ENCODE data around the gene ZNF746. TPM values are rescaled to one million over a fixed set of nuclear protein-coding genes. Genes with fewer than 3 reads are reported as not detected.

ZNF746 gene
- total and polyA plus RNA-seq, 9 of the 15 experiments (the other 6 are each of a cell fraction or from before 2014, with no cell fraction given): 1.7 to 31.6 (median 13.3) TPM

DNA sequence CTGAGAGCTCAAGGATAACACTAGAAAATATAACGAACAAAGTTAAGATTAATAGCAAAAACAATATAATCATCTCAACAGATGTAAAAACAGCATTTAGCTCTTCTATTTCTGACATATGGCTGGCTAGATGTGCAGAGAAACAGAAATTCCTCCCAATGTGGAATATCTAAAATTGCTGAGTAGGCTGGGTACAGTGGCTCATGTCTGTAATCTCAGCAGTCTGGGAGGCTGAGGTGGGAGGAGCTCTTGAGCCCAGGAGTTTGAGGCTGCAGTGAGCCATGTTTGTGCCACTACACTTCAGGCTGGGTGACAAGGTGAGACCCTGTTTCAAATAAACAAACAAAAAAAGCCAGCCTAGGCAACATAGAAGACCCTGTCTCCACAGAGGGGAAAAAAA lies 18.0 kb downstream of the ZNF746 start:
- Histone ChIP-seq H3K36me3 (ENCODE audit: control insufficient read depth, insufficient read depth, low read length) (peaks cover 74% of the 10 kb centered on the region), H3K9ac (ENCODE audit: insufficient read depth in 1 of 2, low read depth in 2 of 2, low read length in 2 of 2) (no peak overlapping the region), H3K4me2 (ENCODE audit: insufficient read depth, low read length) (no peak overlapping the region), H3K27me3 (ENCODE audit: control insufficient read depth in 2 of 2, insufficient read depth in 2 of 2, low read length in 2 of 2) (no peaks in the 10 kb centered on the region), H3K4me1 (replicated peaks in 1 of 2; ENCODE audit: control insufficient read depth in 2 of 2, insufficient read depth in 2 of 2, low read length in 2 of 2) (no peaks in the 10 kb centered on the region; a peak in 1 of 5 replicates), H4K20me1 (replicated peaks; ENCODE audit: control insufficient read depth, insufficient read depth, low read length) (no peaks in the 10 kb centered on the region), H3K4me3 (no peak overlapping the region), H3K27ac (ENCODE audit: extremely low read depth, low read depth, low read length) (no peak overlapping the region), H2AFZ (ENCODE audit: low read depth, low read length) (no peak overlapping the region), H3K9me3 (replicated peaks; ENCODE audit: control insufficient read depth, insufficient read depth, low read depth, low read length) (no peaks in the 10 kb centered on the region), H3K79me2 (ENCODE audit: control insufficient read depth, insufficient read depth, low read length) (0 out of 3 replicates have a peak, but pooled peaks cover 2% of the 10 kb centered on the region), H3K9me1 (ENCODE audit: control insufficient read depth, insufficient read depth, low read length) (no peaks in the 10 kb centered on the region)
- in situ Hi-C loops (cut with MboI) (no loop called here), intact Hi-C loops (cut with micrococcal nuclease) (no loop called here)
- ChIA-PET CTCF (ENCODE audit: low intra/inter-chr PET ratio) (no interaction called here), POLR2A (interaction anchor here (0.9 to 1.7 kb wide), 4 partner anchors 8 to 19 kb away, joined by 3 to 8 read pairs (median 4); partner anchors contain the start of gene ZNF777)
- no peak for DNase-seq (ENCODE audit: extremely low read depth in 1 of 4, low spot score in 3 of 4)
- peak; percentile 42 for FAIRE-seq
- peak; percentile 83 for TF ChIP-seq ZNF316 (IDR thresholded peaks at IDR 0.05)
- peak; percentile 26; the same call in 1 of the 2 replicates for TF ChIP-seq MAFF (IDR thresholded peaks at IDR 0.05; ENCODE audit: low read length)
- TF ChIP-seq ZBTB7A (IDR thresholded peaks at IDR 0.05; ENCODE audit: borderline replicate concordance, control insufficient read depth, low read depth, low read length): no peak
- TF ChIP-seq MAFG (tag; conservative IDR thresholded peaks at IDR 0.05): peak; percentile 46
- TF ChIP-seq C11orf30 (IDR thresholded peaks at IDR 0.05; ENCODE audit: low read depth): peak; percentile 72
- no peak for TF ChIP-seq ZNF668 (CRISPR knock-in tag; IDR thresholded peaks at IDR 0.05)
- ATAC-seq: no peak; the same call in 2 of the 3 replicates
- BruUV-seq (replicated peaks): no TSS peak
- WGBS (ENCODE audit: insufficient coverage, low coverage, missing lambda C conversion rate): 97% methylated on average over 1 of the region's 1 CpG

GRCh38 chr7:149478754-149479153 lies 18.9 kb downstream of the ZNF746 start:
- Histone ChIP-seq H3K27me3 (ENCODE audit: control insufficient read depth in 2 of 2, insufficient read depth in 2 of 2, low read length in 2 of 2) (no peaks in the 10 kb centered on the region), H3K27ac (ENCODE audit: extremely low read depth, low read depth, low read length) (no peak overlapping the region), H3K9me3 (replicated peaks; ENCODE audit: control insufficient read depth, insufficient read depth, low read depth, low read length) (no peaks in the 10 kb centered on the region), H4K20me1 (replicated peaks; ENCODE audit: control insufficient read depth, insufficient read depth, low read length) (no peaks in the 10 kb centered on the region), H2AFZ (ENCODE audit: low read depth, low read length) (no peak overlapping the region), H3K9me1 (ENCODE audit: control insufficient read depth, insufficient read depth, low read length) (no peaks in the 10 kb centered on the region), H3K36me3 (ENCODE audit: control insufficient read depth, insufficient read depth, low read length) (peaks cover 80% of the 10 kb centered on the region), H3K9ac (ENCODE audit: insufficient read depth in 1 of 2, low read depth in 2 of 2, low read length in 2 of 2) (no peak overlapping the region), H3K4me1 (replicated peaks in 1 of 2; ENCODE audit: control insufficient read depth in 2 of 2, insufficient read depth in 2 of 2, low read length in 2 of 2) (no peaks in the 10 kb centered on the region; a peak in 1 of 5 replicates), H3K4me3 (no peak overlapping the region), H3K79me2 (ENCODE audit: control insufficient read depth, insufficient read depth, low read length) (0 out of 3 replicates have a peak, but pooled peaks cover 2% of the 10 kb centered on the region), H3K4me2 (ENCODE audit: insufficient read depth, low read length) (no peak overlapping the region)
- WGBS (ENCODE audit: insufficient coverage, low coverage, missing lambda C conversion rate): 73% methylated on average over 1 of the region's 1 CpG
- ATAC-seq (no peak), DNase-seq (ENCODE audit: extremely low read depth in 1 of 4, low spot score in 3 of 4) (no peak), FAIRE-seq (peak; percentile 46)
- ChIA-PET CTCF (ENCODE audit: low intra/inter-chr PET ratio) (no interaction called here), POLR2A (interaction anchor here (0.9 to 1.7 kb wide), 3 partner anchors 9 to 17 kb away, joined by 3 to 5 read pairs (median 3); no protein-coding TSS in a partner anchor)
- no TSS peak for BruUV-seq (replicated peaks)
- in situ Hi-C loops (cut with MboI) (no loop called here), intact Hi-C loops (cut with micrococcal nuclease) (no loop called here)
- TF ChIP-seq ILK (tag; IDR thresholded peaks at IDR 0.05; ENCODE audit: borderline replicate concordance, low read depth) (no peak), RBM25 (IDR thresholded peaks at IDR 0.05; ENCODE audit: low read depth, low read length, severe bottlenecking) (peak; percentile 44), DDX20 (tag; IDR thresholded peaks at IDR 0.05; ENCODE audit: low read depth) (no peak), ZNF609 (CRISPR knock-in tag; IDR thresholded peaks at IDR 0.05; ENCODE audit: borderline replicate concordance) (no peak)

Data from K562 (cell line).